HG03460 (cell line): ENCODE results near the gene ZBTB9.

ENCODE experiments used
- ATAC-seq: cut with Tn5 transposase; IDR thresholded peaks from one replicate; pipeline ENCODE4 v1.9.1; 2021; ENCODE audit not compliant: unreplicated experiment

ZBTB9 gene

GRCh38 chr6:33418690-33419291 lies 35.6 kb upstream of the ZBTB9 start:
- ATAC-seq: no peak

DNA sequence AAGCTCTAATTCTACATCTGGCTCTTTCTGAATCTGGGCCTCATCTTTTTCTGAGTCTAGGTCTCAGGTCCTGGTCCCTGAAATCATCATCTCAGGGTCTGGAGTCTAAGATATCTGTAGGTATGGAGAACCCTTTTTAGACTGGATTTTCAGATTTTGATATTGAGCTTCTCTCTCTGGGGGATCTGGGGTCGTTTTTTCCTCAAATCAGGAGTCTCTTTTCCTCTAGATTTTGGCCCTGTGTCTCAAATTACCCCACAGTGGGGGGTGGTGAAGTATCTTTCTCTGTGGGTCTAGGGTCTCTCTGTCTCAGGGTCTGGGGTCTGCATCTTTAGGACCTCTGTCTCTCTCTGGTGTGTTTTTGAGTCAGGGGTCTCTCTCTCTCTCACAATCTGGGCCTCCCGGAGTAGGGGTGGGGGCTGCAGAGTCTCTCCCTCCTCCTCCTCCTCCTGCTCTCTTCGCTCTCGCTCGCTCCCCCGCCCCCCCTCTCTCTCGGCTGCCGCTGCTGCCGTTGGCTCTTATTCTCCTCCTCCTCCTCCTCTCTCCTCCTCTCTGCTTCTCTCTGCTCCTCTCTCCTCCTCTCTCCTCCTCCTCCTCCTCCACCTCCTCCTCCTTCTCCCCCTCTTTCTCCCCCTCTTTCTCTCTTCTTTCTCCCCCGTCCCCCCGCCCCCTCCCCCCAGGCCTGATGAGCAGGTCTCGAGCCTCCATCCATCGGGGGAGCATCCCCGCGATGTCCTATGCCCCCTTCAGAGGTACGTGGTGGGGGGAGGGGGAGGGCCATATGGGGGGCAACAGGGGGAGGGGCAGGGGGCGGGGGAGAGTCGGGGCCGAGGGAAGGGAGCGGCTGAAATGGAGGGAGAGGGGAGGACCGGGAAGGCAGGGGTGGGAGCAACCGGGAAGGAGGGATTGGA lies 34.5 kb upstream of the ZBTB9 start, which contains the start of gene SYNGAP1:
TSS of gene SYNGAP1 (plus strand) at position 486 of the 911 bp plus-strand sequence. CDS start at position 686, 200 bp downstream.
- ATAC-seq: no peak

DNA sequence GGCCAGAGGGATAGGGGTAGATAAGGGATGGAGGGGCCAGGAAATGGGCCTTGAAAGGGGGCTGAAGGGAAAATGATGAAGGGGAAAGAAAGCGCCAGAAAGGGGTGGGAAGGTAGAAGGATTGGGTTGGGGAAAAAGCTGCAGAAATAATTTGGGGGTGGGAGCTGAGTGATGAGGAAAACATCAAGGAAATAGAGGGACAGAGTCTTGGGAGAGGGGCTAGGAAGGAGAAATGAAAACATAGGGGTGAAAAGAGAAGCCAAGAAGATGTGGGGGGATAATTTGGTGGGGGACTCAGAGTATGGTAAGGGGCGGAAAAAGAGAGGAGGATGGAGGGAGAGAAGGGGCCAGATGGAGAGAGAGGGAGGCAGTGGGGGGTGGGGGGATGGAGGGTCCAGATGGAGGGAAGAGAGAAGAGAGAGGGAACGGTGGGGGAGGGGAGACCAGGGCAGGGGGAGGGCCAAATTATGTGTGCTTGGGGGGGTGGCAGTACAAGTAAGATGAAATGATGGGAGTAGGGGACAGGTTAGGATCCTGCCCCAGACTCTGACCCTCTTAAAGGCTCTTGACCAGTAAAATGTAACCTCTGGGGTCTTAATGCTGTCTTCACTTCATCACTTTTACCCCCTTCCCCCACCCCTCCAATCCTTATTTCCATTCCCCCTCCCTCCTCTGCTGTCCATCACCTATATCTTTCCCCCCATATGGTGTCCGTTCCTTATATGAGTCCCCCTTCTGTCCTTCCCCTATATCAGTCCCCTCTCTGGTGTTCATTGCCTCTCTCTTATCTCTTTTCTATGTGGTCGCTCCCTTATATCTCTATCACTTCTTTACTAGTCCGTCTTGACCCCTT lies 33.7 kb upstream of the ZBTB9 start:
- ATAC-seq: no peak

GRCh38 chr6:33421344-33421643 lies 33.1 kb upstream of the ZBTB9 start:
- ATAC-seq: no peak

- ATAC-seq: no peak
Measured at GRCh38 chr6:33423777-33424176, 30.6 kb upstream of the ZBTB9 start.

GRCh38 chr6:33424855-33425667 lies 29.3 kb upstream of the ZBTB9 start:
- ATAC-seq: no peak

DNA sequence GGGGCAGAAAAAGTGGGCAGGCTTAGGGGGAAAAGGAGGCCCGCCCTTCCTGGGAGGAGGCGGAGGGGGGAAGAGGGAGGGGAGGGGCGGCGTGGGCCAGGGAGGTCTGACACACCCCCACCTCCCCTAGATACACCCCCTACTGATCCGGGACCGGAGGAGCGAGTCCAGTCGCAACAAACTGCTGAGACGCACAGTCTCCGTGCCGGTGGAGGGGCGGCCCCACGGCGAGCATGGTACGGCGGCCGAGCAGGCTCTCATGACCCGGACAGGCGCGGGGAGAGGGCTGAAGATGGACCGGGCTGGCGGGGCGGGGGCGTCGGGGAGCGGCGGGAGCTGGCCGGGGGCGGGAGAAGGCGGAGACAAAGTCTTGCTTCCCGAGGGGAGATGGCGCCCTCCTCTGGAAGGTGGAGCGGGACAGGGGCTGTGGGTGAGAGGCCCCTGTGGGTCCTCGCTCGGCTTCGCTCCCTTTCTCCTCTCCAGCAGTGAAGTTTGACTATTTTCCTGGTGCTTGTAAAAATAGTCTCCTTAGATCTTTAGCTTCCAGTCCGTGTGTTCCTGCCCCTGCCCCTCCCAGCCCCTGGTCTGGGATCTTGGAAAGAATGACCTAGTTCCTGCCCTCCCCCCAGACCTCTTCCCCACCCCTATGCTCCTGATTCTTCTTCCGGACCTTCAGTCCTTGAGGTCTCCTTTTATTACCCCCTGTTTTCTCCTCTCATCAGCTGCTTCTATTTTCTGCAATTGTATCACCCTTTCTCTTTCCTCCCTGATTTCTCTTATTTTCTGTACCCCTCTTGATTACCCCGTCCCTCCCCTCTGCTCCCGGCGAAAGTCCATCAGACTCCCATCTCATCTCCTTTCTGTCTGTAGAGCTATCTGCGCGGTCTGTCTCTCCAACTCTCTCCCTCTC lies 28.5 kb upstream of the ZBTB9 start:
- peak; percentile 37 for ATAC-seq

DNA sequence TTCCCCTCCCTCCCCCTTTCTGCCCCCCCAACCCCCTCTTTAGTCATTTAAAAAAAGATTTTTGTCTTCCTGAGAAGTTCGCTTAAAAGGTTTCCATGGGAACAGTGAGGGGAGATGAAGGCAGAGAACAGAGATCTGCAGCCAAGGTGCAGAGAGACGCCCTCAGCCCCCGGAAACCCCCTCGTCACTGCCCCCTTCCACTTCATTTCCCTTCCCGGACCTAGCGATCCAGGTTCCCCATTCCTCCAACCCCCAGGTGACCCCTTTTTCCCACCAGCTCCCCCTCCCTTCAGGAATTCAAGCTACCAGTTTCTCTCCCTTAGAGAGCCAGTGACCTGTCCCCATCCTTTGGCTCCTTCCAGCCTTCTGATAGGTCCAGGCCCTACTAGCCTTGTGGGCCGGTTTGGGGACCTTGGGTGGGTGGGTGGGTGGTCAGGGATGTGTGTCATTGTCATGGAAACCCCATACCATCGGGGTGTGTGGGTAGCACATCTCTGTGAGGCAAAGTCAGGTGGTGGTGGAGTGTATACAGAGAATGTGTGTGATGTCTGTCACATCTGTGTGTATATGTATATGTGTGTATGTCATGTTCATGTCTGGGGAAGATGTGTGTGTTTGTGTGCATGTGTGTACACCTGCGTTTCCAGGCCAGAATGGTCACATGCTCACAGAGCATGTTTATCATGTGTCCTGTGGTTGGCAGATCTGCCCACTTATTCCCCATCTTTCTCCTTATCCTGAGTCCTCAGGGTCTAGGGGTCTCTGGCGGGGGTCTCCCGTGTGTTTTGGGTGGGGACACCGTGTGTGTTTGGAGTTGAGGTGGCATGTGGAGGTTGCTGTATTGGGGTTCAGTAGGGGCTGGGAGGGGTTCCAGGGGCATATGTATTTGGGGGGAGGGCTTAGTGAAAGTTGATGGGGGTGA lies 27.5 kb upstream of the ZBTB9 start:
- no peak for ATAC-seq

DNA sequence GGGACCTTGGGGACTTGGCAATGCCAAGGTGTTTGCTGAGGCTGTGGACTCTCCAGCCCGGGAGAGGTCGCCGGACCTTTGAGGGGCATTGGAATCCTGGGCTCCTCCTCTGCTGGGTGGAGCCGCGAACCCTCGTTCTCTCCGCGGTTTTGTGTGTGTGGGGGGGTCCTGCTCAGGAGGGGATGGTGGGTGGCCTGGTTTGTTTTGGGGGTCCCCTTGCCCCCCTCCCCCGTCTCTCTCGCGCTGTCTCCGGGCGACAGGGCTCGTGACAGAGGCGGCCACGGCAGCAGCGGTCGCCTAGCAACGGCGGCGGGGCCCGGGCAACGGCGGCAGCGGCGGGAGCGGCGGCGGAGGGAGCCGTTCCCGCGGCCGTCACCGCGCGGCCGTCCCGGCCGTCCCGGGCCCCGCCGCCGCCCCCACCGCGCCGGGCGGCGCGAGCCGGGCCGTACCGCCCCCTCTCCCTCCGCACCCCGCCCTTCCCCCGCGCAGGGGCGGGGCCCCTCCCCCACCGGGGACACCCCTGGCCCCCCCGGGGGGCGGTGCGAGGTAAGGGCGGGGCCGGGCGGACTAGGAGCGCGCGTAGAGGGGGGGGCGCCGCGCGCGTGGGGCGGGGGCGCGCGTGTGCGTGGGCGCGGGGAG lies 26.7 kb upstream of the ZBTB9 start:
- ATAC-seq: no peak

DNA sequence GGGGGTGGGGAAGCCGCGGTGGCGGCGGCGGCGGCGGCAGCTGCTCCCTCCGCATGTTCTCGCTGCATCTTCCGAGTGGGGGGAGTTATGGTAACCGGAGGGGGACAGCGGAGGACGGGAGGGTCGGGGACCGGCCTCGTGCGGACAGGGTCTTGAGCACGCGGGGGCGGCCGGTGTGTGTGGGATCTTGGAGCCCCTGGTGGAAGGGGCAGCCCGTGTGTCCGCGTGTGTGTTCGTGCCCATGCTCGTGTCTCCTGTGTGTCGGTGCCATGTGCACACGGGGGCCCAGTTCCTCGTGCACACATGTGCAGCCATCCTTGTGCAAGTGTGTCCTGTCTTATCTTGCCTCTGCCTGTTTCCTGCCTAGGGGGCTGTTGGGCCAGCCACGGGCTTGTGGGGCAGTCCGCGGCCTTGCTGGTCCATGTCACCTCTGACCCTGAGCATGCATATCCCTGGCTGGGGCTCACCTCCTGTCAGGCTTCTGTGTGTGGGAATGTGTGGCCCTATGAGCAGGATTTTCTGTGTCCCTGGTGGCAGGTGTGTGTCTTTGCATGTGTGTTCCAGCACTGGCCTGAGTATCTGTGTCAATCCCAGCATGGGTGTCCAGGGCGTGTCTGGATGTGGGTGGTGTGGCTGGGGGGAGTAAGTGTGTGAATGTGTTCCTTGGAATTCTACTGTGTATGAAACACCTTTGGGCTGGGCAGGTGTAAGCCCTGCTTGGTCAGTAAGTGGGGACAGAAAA lies 26.0 kb upstream of the ZBTB9 start:
- no peak for ATAC-seq

GRCh38 chr6:33428966-33429749 lies 25.2 kb upstream of the ZBTB9 start:
- ATAC-seq: no peak

DNA sequence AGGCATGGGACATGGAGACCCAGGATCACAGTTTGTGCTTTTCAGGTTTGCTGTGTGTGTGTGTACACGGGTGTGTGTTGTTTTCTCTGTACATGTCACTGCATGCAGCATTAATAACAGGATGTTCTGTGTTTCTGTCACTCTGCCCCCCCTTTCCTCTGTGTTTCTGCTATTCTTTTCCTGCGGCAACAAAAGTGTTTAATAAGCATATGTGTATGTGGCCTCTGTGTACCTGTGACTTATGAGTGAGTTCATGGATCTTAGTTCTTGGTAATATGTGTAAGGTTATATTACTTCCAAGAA lies 24.7 kb upstream of the ZBTB9 start:
- ATAC-seq: no peak

- no peak for ATAC-seq
Measured at GRCh38 chr6:33430334-33430733, 24.0 kb upstream of the ZBTB9 start.

DNA sequence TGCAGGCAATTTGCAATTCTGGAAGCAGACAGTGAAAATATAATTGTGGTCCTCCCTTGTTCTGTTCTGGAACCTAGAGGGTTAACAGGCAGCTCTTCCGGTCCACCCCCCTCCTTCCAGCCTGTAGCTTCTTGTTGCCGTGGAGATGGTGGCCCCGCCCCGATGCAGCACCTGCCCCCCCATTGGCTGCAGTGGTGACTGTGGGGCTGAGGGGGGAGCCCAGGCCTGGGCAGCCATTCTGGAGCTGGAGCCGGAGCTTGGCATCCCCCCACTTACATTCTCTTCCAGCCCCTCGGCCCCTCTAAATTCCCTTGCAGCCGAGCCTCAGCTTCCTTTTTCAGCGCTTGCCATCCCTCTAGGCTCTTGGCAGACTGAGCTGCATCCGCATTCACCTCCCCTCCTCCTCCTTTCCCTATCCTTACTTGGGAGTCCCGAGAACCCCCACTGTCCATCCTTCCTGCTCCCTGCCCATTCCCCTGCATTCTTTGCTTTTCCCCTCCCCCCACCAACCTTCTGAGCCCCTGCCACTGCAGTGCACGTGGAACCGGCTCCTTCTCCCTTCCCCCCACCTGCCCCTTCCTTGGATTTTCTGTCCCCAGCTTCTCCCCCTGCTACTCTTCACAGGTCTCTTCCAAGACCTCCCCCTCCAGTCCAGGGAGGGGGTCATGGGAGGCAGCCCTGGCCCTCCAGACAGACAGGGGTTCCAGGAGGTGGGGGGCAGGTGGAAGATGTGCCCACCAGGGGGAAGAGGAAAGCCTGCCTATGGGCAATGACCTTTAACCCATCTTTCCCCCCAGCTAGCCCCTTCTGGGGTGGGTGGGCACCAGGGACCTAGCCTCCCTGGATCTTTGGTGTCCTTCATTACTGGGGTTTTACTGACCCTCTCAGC lies 23.1 kb upstream of the ZBTB9 start:
- ATAC-seq: no peak

- ATAC-seq: no peak
Measured at GRCh38 chr6:33431880-33432541, 22.4 kb upstream of the ZBTB9 start.
